Smooth muscle cell (in vitro differentiated cells): Measurements from ENCODE around the gene FPR1. TPM values are rescaled to one million over a fixed set of nuclear protein-coding genes. Genes with fewer than 3 reads are reported as not detected.
A peak's percentile ranks its signal among the peaks of the same experiment; 100 is the strongest.

Source experiments
- DNase-seq: peaks from one replicate; lab custom pipeline; 2025; ENCODE audit not compliant: unreplicated experiment; lab: John Stamatoyannopoulos, UW
- H2AFZ ChIP-seq: fragments of 200-600 bp; sonication (generic); 2 replicates; pipeline ENCODE4 v1.6.0; 2016; ENCODE audit warnings: antibody characterized with exemption, low read depth, mild to moderate bottlenecking
- H3F3A ChIP-seq: fragments of 200-600 bp; sonication (generic); 2 replicates; pipeline ENCODE4 v1.6.0; 2017; ENCODE audit warnings: antibody characterized with exemption, low read depth
- H3K27ac ChIP-seq: fragments of 200-600 bp; sonication (generic); 2 replicates; pipeline ENCODE4 v1.5.1; 2016; ENCODE audit warnings: low read depth, mild to moderate bottlenecking
- H3K27me3 ChIP-seq: fragments of 200-600 bp; sonication (generic); 2 replicates; pipeline ENCODE4 v1.6.1; 2016; ENCODE audit warnings: low read depth, mild to moderate bottlenecking
- H3K36me3 ChIP-seq: fragments of 200-600 bp; sonication (generic); 2 replicates; pipeline ENCODE4 v1.5.1; 2016; ENCODE audit warnings: low read depth
- H3K4me1 ChIP-seq: fragments of 200-600 bp; sonication (generic); 2 replicates; pipeline ENCODE4 v1.5.1; 2016; ENCODE audit warnings: low read depth
- H3K4me2 ChIP-seq: fragments of 200-600 bp; sonication (generic); 2 replicates; pipeline ENCODE4 v1.6.0; 2016; ENCODE audit warnings: mild to moderate bottlenecking
- H3K4me3 ChIP-seq: fragments of 200-600 bp; sonication (generic); 2 replicates; pipeline ENCODE4 v1.5.1; 2016; ENCODE audit warnings: mild to moderate bottlenecking
- H3K79me2 ChIP-seq: fragments of 200-600 bp; sonication (generic); 2 replicates; pipeline ENCODE4 v1.6.0; 2016; ENCODE audit warnings: low read depth, mild to moderate bottlenecking
- H3K9ac ChIP-seq: fragments of 200-600 bp; sonication (generic); 2 replicates; pipeline ENCODE4 v1.6.0; 2016; ENCODE audit warnings: low read depth
- H3K9me3 ChIP-seq: fragments of 200-600 bp; sonication (generic); replicated peaks from 2 replicates; pipeline ENCODE4 v1.5.1; 2016; ENCODE audit warnings: low read depth
- H4K20me1 ChIP-seq: fragments of 200-600 bp; sonication (generic); 2 replicates; pipeline ENCODE4 v1.6.0; 2016; ENCODE audit warnings: low read depth
- WGBS: methylation state at CpG from one replicate; pipeline ENCODE4 v1.1.7; 2016; ENCODE audit warnings: low lambda C conversion rate; 5-methylcytosine and 5-hydroxymethylcytosine counted together
- polyA plus RNA-seq: library from polyadenylated mRNA; unstranded; fragments of >200 nt; fragmentation: Nextera tagmentation; extraction: Ambion mirVana; gene quantifications from 2 replicates; pipeline ENCODE4 v1.2.1, GENCODE V29; 2016
- total RNA-seq: library from RNA; depleted of rRNA; stranded (reverse); fragments of >200 nt; gene quantifications from 2 replicates; pipeline ENCODE4 v1.2.3, GENCODE V29; 2014
- TF ChIP-seq, protein P1 (sequence below): fragments of 200-600 bp; sonication (generic); IDR thresholded peaks from 2 replicates; pipeline ENCODE4 v1.5.1; 2017; ENCODE audit warnings: borderline replicate concordance, mild to moderate bottlenecking, antibody characterized with exemption; ENCODE audit not compliant: insufficient read depth, poor library complexity, severe bottlenecking

FPR1 gene
- total and polyA plus RNA-seq, 2 experiments from 2014 or later = not detected

DNA sequence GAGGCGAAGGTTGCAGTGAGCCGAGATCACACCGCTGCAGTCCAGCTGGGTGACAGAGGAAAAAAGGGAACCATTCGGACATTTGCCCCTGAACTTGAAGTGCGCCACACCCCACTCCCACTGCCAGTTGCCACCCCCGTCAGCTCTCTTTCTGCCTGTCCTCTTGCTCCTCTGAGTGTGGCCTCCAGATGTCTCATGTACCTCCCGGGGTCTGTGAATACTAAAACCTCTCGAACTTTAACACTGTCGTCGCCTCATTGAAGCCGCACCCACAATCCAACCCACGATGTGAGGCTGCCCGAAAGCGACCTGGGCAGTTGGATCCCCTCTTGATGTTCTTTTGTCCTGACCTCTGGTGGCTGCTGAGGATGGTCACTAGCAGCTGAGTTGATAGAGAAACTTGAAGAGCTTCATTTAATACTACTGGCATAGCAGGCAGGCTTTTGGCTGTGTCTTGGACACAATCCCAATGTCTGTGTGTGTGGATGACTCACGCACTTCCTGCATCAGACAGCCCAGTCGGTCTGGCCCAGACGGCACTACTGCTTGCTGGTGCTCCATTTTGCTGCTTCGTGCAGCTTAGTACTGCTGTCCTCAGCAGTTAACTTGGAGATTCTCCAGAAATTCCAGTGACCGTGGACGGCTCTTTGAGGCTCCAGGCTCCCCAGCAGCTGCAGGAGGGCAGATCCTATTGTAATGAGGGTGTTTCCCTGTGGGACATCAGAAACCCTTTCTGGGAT is 47.5 kb upstream of the FPR1 start:
- Histone ChIP-seq H3K9me3 (no peaks in the 10 kb centered on the region), H3K27me3 (no peaks in the 10 kb centered on the region), H3K4me1 (no peaks in the 10 kb centered on the region), H4K20me1 (no peaks in the 10 kb centered on the region), H3K27ac (peak overlapping the region; percentile 12), H2AFZ (no peak overlapping the region), H3F3A (no peaks in the 10 kb centered on the region), H3K36me3 (no peaks in the 10 kb centered on the region), H3K79me2 (no peaks in the 10 kb centered on the region), H3K4me2 (no peak overlapping the region), H3K4me3 (no peak overlapping the region), H3K9ac (no peak overlapping the region)
- no peak for DNase-seq
- TF ChIP-seq, protein P1, sequence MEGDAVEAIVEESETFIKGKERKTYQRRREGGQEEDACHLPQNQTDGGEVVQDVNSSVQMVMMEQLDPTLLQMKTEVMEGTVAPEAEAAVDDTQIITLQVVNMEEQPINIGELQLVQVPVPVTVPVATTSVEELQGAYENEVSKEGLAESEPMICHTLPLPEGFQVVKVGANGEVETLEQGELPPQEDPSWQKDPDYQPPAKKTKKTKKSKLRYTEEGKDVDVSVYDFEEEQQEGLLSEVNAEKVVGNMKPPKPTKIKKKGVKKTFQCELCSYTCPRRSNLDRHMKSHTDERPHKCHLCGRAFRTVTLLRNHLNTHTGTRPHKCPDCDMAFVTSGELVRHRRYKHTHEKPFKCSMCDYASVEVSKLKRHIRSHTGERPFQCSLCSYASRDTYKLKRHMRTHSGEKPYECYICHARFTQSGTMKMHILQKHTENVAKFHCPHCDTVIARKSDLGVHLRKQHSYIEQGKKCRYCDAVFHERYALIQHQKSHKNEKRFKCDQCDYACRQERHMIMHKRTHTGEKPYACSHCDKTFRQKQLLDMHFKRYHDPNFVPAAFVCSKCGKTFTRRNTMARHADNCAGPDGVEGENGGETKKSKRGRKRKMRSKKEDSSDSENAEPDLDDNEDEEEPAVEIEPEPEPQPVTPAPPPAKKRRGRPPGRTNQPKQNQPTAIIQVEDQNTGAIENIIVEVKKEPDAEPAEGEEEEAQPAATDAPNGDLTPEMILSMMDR = no peak
- 79% methylated on average over 20 of the region's 20 CpGs for WGBS

DNA sequence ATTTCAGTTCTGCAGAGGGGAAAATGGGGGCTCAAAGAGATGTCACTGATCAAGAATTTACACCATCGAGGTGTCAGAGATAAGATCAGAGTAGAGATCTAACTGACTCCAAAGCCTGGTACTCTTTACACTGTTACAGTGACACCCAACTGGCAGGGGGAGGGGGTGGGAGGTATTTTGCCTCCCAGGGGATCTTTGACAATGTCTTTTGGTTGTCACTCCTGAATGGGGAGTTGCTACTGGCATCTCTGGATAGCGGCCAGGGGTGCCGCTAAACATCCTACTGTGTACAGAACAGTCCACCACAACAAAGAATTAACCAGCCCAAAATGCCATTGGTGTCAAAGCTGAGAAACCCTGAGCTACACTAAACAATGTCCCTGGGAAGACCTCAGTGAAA is 46.4 kb upstream of the FPR1 start:
- Histone ChIP-seq H3K79me2 (no peaks in the 10 kb centered on the region), H3K4me3 (no peak overlapping the region), H2AFZ (no peak overlapping the region), H3K27ac (no peak overlapping the region), H3K36me3 (no peaks in the 10 kb centered on the region), H3F3A (no peaks in the 10 kb centered on the region), H3K4me1 (no peaks in the 10 kb centered on the region), H3K27me3 (no peaks in the 10 kb centered on the region), H3K9ac (no peak overlapping the region), H3K4me2 (no peak overlapping the region), H3K9me3 (no peaks in the 10 kb centered on the region), H4K20me1 (no peaks in the 10 kb centered on the region)
- no peak for DNase-seq
- TF ChIP-seq, protein P1 = no peak
- WGBS = 81% methylated on average over 3 of the region's 3 CpGs

DNA sequence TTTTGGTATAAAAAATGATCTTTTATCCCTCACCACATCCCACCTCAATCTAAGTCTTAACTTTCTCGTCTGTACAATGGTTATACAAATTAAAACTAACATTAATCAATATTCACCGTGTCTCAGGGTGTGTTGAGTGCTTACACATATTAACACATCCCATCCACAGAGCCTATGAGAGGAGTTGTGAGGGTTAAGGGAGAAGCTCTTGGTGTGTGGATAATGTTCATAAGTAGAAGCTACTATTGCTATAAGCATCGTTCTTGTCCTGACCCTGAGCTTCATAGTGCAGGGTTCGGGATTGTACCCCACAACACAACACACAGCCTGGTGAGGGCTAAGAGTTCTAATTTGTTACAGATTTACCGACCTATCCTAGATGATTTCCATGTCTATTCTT is 45.8 kb upstream of the FPR1 start:
- no peak for DNase-seq
- 79% methylated on average over 5 of the region's 5 CpGs for WGBS
- no peaks in the 10 kb centered on the region for H3F3A ChIP-seq
- H3K9me3 ChIP-seq = no peaks in the 10 kb centered on the region
- H4K20me1 ChIP-seq = no peaks in the 10 kb centered on the region
- no peaks in the 10 kb centered on the region for H3K4me1 ChIP-seq
- H3K4me3 ChIP-seq = no peak overlapping the region
- H3K9ac ChIP-seq = no peak overlapping the region
- TF ChIP-seq, protein P1 = no peak
- no peak overlapping the region for H3K27ac ChIP-seq
- no peak overlapping the region for H2AFZ ChIP-seq
- H3K36me3 ChIP-seq = no peaks in the 10 kb centered on the region
- no peaks in the 10 kb centered on the region for H3K79me2 ChIP-seq
- H3K4me2 ChIP-seq = no peak overlapping the region
- no peaks in the 10 kb centered on the region for H3K27me3 ChIP-seq

DNA sequence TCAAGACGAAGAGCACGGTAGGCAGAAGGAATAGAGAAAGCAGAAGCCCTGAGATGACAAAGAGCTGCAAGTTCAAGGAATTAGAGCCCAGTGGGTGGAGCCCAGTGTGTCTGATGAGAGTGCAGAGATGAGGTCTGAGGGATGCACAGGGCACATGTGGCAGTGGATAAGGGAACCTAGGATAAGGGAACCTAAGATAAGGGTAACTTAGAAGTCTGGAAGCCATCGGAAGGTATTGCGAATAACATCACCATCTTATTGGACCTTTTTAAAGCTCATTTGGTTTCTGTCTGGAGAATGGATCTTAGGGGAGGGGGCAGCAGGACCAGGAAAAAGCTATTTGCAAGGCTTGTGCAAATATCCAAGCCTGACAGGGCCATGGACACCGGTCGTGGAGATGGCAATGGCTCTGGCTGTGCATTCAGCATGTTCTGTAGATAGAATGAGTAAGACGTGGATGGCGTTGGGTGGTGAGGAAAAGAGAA is 44.6 kb upstream of the FPR1 start:
- Histone ChIP-seq H3K36me3 (no peaks in the 10 kb centered on the region), H3K79me2 (no peaks in the 10 kb centered on the region), H3K4me2 (no peak overlapping the region), H3K27ac (no peak overlapping the region), H3K4me1 (no peaks in the 10 kb centered on the region), H3K4me3 (no peak overlapping the region), H3F3A (no peaks in the 10 kb centered on the region), H3K27me3 (no peaks in the 10 kb centered on the region), H3K9ac (no peak overlapping the region), H3K9me3 (no peaks in the 10 kb centered on the region), H2AFZ (no peak overlapping the region), H4K20me1 (no peaks in the 10 kb centered on the region)
- 89% methylated on average over 8 of the region's 8 CpGs for WGBS
- no peak for DNase-seq
- TF ChIP-seq, protein P1 = no peak
